ENCODE results near the gene DLGAP3.

DLGAP3 gene

DNA sequence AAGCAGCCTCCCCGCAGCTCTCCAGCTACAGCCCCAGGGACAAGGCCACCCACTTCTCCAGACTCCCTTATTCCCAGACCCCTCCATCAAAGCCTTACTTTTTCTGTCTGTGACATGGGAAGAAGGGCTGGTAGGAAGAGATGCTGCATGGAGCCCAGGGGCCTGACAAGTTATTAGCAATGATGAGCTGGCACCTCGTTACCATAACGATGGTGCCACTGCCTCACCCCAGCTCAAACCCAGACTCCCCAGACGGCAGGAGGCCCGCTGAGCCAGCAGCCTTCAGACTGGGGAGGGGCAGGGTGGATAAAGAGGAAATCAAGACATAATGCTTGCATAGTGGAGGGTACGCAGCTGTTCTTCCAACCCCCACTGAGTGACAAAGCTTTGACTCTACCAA, 3.3 kb downstream of the DLGAP3 start:
- Histone ChIP-seq H3K27ac (no peak overlapping the region), H3K36me3 (no peaks in the 10 kb centered on the region), H3K4me3 (no peak overlapping the region), H3K27me3 (peaks cover 9 to 89% of the 10 kb centered on the region in 2 donors), H3K9me3 (no peaks in the 10 kb centered on the region), H3K4me1 (peaks cover 0 to 20% (median 15%) of the 10 kb centered on the region in 4 donors)
- DNase-seq: no peak
- TF ChIP-seq, protein P1, sequence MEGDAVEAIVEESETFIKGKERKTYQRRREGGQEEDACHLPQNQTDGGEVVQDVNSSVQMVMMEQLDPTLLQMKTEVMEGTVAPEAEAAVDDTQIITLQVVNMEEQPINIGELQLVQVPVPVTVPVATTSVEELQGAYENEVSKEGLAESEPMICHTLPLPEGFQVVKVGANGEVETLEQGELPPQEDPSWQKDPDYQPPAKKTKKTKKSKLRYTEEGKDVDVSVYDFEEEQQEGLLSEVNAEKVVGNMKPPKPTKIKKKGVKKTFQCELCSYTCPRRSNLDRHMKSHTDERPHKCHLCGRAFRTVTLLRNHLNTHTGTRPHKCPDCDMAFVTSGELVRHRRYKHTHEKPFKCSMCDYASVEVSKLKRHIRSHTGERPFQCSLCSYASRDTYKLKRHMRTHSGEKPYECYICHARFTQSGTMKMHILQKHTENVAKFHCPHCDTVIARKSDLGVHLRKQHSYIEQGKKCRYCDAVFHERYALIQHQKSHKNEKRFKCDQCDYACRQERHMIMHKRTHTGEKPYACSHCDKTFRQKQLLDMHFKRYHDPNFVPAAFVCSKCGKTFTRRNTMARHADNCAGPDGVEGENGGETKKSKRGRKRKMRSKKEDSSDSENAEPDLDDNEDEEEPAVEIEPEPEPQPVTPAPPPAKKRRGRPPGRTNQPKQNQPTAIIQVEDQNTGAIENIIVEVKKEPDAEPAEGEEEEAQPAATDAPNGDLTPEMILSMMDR (IDR thresholded peaks at IDR 0.05): no peak
- intact Hi-C loops (cut with DNase I; ENCODE audit: low total_unique reads): no loop called here

GRCh38 chr1:34925730-34926129, 3.7 kb downstream of the DLGAP3 start:
- intact Hi-C loops (cut with DNase I; ENCODE audit: low total_unique reads): no loop called here
- H3K4me3 ChIP-seq: no peak overlapping the region
- TF ChIP-seq, protein P1 (IDR thresholded peaks at IDR 0.05): no peak
- H3K27me3 ChIP-seq: peaks cover 9 to 87% of the 10 kb centered on the region in 2 donors
- H3K9me3 ChIP-seq: no peaks in the 10 kb centered on the region
- DNase-seq: no peak
- no peaks in the 10 kb centered on the region for H3K36me3 ChIP-seq
- peaks cover 0 to 20% (median 15%) of the 10 kb centered on the region in 4 donors for H3K4me1 ChIP-seq
- no peak overlapping the region for H3K27ac ChIP-seq

DNA sequence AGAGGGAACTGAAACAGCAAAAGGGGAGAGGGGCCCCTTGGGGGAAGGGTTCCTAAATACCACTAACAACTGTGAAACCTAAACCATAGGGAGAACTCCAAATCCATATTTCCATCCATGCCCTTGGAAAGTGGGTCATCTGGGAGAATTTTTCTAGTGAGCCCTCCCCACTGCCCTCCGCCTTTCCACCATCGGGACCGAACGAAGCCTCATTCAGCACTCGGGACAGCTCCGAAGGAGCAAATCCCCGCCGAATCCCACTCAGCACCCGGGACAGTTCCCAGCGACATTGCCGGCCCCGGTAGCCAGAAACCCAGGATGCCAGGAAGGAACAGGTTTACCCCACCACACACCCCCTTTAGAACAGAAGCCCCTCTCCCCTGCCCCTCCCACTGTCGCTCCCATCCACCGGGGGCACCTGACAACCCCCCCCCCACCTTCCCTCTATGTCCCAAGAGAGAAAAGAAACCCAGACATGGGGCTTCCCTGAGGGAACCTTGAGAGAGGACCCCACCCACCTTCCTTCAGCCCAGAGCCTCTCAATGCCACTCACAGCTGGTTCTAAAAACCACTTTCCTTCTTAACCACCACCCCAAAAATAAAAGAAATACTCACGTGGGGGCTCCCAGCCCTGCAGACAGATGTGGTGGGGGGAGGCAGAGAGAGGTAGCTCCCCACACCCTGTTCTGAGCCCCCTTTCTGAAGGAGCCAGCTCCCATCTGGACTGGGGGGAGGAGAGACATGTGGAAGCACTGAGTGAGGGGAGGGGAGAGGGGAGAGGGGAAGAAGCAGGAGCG, 4.5 kb downstream of the DLGAP3 start:
- intact Hi-C loops (cut with DNase I; ENCODE audit: low total_unique reads): no loop called here
- H3K27me3 ChIP-seq: peaks cover 5 to 86% of the 10 kb centered on the region in 2 donors

GRCh38 chr1:34923490-34923889, 6.0 kb downstream of the DLGAP3 start:
- TF ChIP-seq, protein P1 (IDR thresholded peaks at IDR 0.05): no peak
- Histone ChIP-seq H3K4me1 (no peaks in the 10 kb centered on the region), H3K36me3 (no peaks in the 10 kb centered on the region), H3K9me3 (no peaks in the 10 kb centered on the region), H3K27me3 (peaks cover 0 to 83% of the 10 kb centered on the region in 2 donors), H3K4me3 (no peak overlapping the region), H3K27ac (no peak overlapping the region)
- intact Hi-C loops (cut with DNase I; ENCODE audit: low total_unique reads): no loop called here
- no peak for DNase-seq

More for the DNA sequence above, 4.5 kb downstream of the DLGAP3 start:
- H3K4me1 ChIP-seq: peaks cover 0 to 14% (median 13%) of the 10 kb centered on the region in 4 donors
- no peak overlapping the region for H3K27ac ChIP-seq
- H3K4me3 ChIP-seq: no peak overlapping the region
- H3K36me3 ChIP-seq: no peaks in the 10 kb centered on the region
- H3K9me3 ChIP-seq: no peaks in the 10 kb centered on the region
- TF ChIP-seq, protein P1 (IDR thresholded peaks at IDR 0.05): no peak
- peak in 1 of 2 donors; percentile 53 for DNase-seq

DNA sequence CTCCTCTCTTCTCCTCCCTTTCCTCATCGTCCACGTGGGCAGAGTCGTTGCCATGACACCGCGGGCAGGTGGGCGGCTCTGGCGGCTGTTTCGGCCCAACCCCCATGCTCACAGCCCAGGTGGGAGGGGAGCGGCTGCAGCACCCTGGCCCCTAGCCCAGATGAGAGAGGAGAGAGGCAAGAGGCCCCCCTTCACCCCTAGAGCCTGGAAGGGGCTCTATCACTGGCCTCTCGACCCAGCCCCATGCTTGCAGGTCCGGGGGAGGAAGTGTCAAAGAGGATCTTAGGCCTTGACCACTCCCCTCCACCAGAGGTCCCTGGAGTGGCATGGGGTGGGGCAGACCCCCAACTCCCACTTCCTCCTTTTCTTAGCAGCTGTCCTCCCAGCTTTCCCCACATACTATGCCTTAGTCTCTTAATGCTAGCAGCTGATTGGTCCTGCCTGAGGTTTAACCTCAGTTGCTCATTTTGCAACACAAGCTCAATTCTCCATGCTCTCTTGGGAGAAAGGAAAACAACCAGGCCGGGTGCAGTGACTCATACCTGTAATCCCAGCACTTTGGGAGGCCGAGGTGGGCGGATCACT, 10.4 kb downstream of the DLGAP3 start:
- TF ChIP-seq, protein P1 (IDR thresholded peaks at IDR 0.05): no peak
- Histone ChIP-seq H3K36me3 (no peaks in the 10 kb centered on the region), H3K4me3 (no peak overlapping the region), H3K9me3 (no peaks in the 10 kb centered on the region), H3K27ac (no peak overlapping the region), H3K4me1 (no peaks in the 10 kb centered on the region), H3K27me3 (peaks cover 0 to 50% of the 10 kb centered on the region in 2 donors)
- intact Hi-C loops (cut with DNase I; ENCODE audit: low total_unique reads): no loop called here
- no peak for DNase-seq
